Renal cortical epithelial cell (primary cell): ENCODE data around the gene DNMT1. TPM values are rescaled to one million over a fixed set of nuclear protein-coding genes. Genes with fewer than 3 reads are reported as not detected.
"Not testable (repeated sequence)": the region's sequence is repeated elsewhere in the genome, so short reads cannot be mapped to it uniquely, and the experiment has no call there.

Source experiments
- DNase-seq: peaks from one replicate; pipeline ENCODE4 v3.0.0-alpha.2; 2011; ENCODE audit warnings: low read depth
- total RNA-seq: library from RNA; depleted of rRNA; stranded (reverse); fragments of >200 nt; gene quantifications from 2 replicates; pipeline ENCODE4 v1.2.3, GENCODE V29; 2014

The DNMT1 gene
- total RNA-seq, 1 donor from 2014 or later: 37.4 TPM

GRCh38 chr19:10222201-10222890 lies 27.6 kb upstream of the DNMT1 start:
- DNase-seq: no peak

GRCh38 chr19:10220695-10221094 lies 25.9 kb upstream of the DNMT1 start:
- DNase-seq: no peak

GRCh38 chr19:10219678-10220077 lies 24.9 kb upstream of the DNMT1 start:
- peak; percentile 49 for DNase-seq

- DNase-seq: no peak
These were observed 22.3 kb upstream of the DNMT1 start for GRCh38 chr19:10217085-10217484.

GRCh38 chr19:10214784-10215183 lies 20.0 kb upstream of the DNMT1 start:
- DNase-seq: peak; percentile 51

GRCh38 chr19:10211691-10212090 lies 16.9 kb upstream of the DNMT1 start:
- no peak for DNase-seq

GRCh38 chr19:10211061-10211460 lies 16.3 kb upstream of the DNMT1 start:
- no peak for DNase-seq

GRCh38 chr19:10209315-10209714 lies 14.6 kb upstream of the DNMT1 start:
- no peak for DNase-seq

- no peak for DNase-seq
These were observed 12.3 kb upstream of the DNMT1 start for GRCh38 chr19:10207026-10207425.

- peak; percentile 47 for DNase-seq
These were observed 11.6 kb upstream of the DNMT1 start for GRCh38 chr19:10206226-10206885.

GRCh38 chr19:10205636-10206035 lies 10.9 kb upstream of the DNMT1 start:
- no peak for DNase-seq

GRCh38 chr19:10203686-10204085 lies 8.9 kb upstream of the DNMT1 start:
- DNase-seq: no peak

GRCh38 chr19:10201176-10201575 lies 6.4 kb upstream of the DNMT1 start:
- DNase-seq: no peak

- DNase-seq: not testable (repeated sequence)
These were observed 5.3 kb upstream of the DNMT1 start for GRCh38 chr19:10200101-10200500.

- DNase-seq: not testable (repeated sequence)
These were observed 4.3 kb upstream of the DNMT1 start for GRCh38 chr19:10198889-10199644.

- DNase-seq: no peak
These were observed 406 bp upstream of the DNMT1 start for GRCh38 chr19:10195199-10195519.

GRCh38 chr19:10193790-10194499 lies 808 bp downstream of the DNMT1 start:
- peak; percentile 45 for DNase-seq

GRCh38 chr19:10192922-10193321 lies 1.8 kb downstream of the DNMT1 start:
- DNase-seq: no peak

- DNase-seq: peak; percentile 31
These were observed 3.4 kb downstream of the DNMT1 start for GRCh38 chr19:10191347-10191746.

GRCh38 chr19:10190026-10190425 lies 4.7 kb downstream of the DNMT1 start:
- DNase-seq: no peak

GRCh38 chr19:10189616-10190015 lies 5.1 kb downstream of the DNMT1 start:
- DNase-seq: no peak

GRCh38 chr19:10187315-10187714 lies 7.4 kb downstream of the DNMT1 start:
- DNase-seq: no peak
